ENCODE results near the gene ATXN1.

- TF ChIP-seq JUNB (IDR thresholded peaks at IDR 0.05) (no peak), EP300 (IDR thresholded peaks at IDR 0.05) (no peak), POLR2AphosphoS2 (conservative IDR thresholded peaks at IDR 0.05; ENCODE audit: low read length) (no peak), POLR2A (IDR thresholded peaks at IDR 0.05; ENCODE audit: low read length) (no peak), NFE2L2 (conservative IDR thresholded peaks at IDR 0.05; ENCODE audit: low read length) (no peak), CTCF (IDR thresholded peaks at IDR 0.05) (peak; percentile 76)
- TF ChIP-seq, protein P1, sequence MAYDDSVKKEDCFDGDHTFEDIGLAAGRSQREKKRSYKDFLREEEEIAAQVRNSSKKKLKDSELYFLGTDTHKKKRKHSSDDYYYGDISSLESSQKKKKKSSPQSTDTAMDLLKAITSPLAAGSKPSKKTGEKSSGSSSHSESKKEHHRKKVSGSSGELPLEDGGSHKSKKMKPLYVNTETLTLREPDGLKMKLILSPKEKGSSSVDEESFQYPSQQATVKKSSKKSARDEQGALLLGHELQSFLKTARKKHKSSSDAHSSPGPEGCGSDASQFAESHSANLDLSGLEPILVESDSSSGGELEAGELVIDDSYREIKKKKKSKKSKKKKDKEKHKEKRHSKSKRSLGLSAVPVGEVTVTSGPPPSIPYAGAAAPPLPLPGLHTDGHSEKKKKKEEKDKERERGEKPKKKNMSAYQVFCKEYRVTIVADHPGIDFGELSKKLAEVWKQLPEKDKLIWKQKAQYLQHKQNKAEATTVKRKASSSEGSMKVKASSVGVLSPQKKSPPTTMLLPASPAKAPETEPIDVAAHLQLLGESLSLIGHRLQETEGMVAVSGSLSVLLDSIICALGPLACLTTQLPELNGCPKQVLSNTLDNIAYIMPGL (CRISPR knock-in tag; IDR thresholded peaks at IDR 0.05; ENCODE audit: borderline replicate concordance) = no peak
These were observed 429.1 kb downstream of the ATXN1 start for GRCh38 chr6:16332175-16332542.
